H9 (cell line): Measurements from ENCODE around the gene TMEM44. TPM values are rescaled to one million over a fixed set of nuclear protein-coding genes. Genes with fewer than 3 reads are reported as not detected.

Source experiments
- DNase-seq: peaks from one replicate; pipeline ENCODE4 v3.0.0-alpha.2; 2017
- H2AFZ ChIP-seq: one replicate; pipeline ENCODE4 v1.6.1; 2013; ENCODE audit warnings: mild to moderate bottlenecking, low read length, control low read depth, moderate library complexity
- H2AK5ac ChIP-seq: 2 replicates; pipeline ENCODE4 v1.6.1; 2013; ENCODE audit warnings: low read length, control low read depth, mixed read lengths; ENCODE audit not compliant: insufficient read length
- H2BK120ac ChIP-seq: one replicate; pipeline ENCODE4 v1.6.1; 2013; ENCODE audit warnings: low read depth, mild to moderate bottlenecking, low read length, control low read depth, inconsistent platforms; ENCODE audit not compliant: poor library complexity, severe bottlenecking
- H2BK12ac ChIP-seq: 2 replicates; pipeline ENCODE4 v1.6.1; 2013; ENCODE audit warnings: low read length, control low read depth, mixed read lengths, low read depth; ENCODE audit not compliant: insufficient read length
- H2BK15ac ChIP-seq: 2 replicates; pipeline ENCODE4 v1.6.1; 2013; ENCODE audit warnings: low read depth, low read length, control low read depth
- H2BK20ac ChIP-seq: one replicate; pipeline ENCODE4 v1.6.1; 2013; ENCODE audit warnings: low read depth, mild to moderate bottlenecking, low read length, control low read depth, inconsistent platforms; ENCODE audit not compliant: poor library complexity, severe bottlenecking
- H2BK5ac ChIP-seq: 2 replicates; pipeline ENCODE4 v1.6.1; 2013; ENCODE audit warnings: low read length, control low read depth, mixed read lengths; ENCODE audit not compliant: insufficient read length
- H3K14ac ChIP-seq: 2 replicates; pipeline ENCODE4 v1.6.1; 2013; ENCODE audit warnings: low read length, control low read depth; ENCODE audit not compliant: insufficient read depth
- H3K18ac ChIP-seq: 2 replicates; pipeline ENCODE4 v1.6.1; 2013; ENCODE audit warnings: low read depth, mild to moderate bottlenecking, mixed read lengths, low read length, control low read depth; ENCODE audit not compliant: insufficient read length
- H3K23ac ChIP-seq: 2 replicates; pipeline ENCODE4 v1.6.1; 2013; ENCODE audit warnings: low read length, control low read depth, mixed read lengths, low read depth; ENCODE audit not compliant: insufficient read length
- H3K23me2 ChIP-seq: 2 replicates; pipeline ENCODE4 v1.6.1; 2013; ENCODE audit warnings: low read depth, mild to moderate bottlenecking, mixed read lengths, low read length, control low read depth; ENCODE audit not compliant: insufficient read length, poor library complexity, severe bottlenecking
- H3K27ac ChIP-seq: 2 replicates; pipeline ENCODE4 v1.5.1; 2013; ENCODE audit warnings: low read length, control low read depth, mixed read lengths, low read depth; ENCODE audit not compliant: insufficient read length
- H3K27me3 ChIP-seq: 2 replicates; pipeline ENCODE4 v1.6.1; 2013; ENCODE audit warnings: low read length, control low read depth, inconsistent platforms; ENCODE audit not compliant: insufficient read depth
- H3K4ac ChIP-seq: 2 replicates; pipeline ENCODE4 v1.6.1; 2013; ENCODE audit warnings: low read depth, mild to moderate bottlenecking, control low read depth, inconsistent platforms, low read length, moderate library complexity
- H3K4me1 ChIP-seq: 2 replicates; pipeline ENCODE4 v1.6.1; 2013; ENCODE audit warnings: low read length, control low read depth, inconsistent platforms; ENCODE audit not compliant: insufficient read depth
- H3K4me2 ChIP-seq: 2 replicates; pipeline ENCODE4 v1.6.1; 2013; ENCODE audit warnings: low read length, control low read depth, mixed read lengths; ENCODE audit not compliant: insufficient read length, insufficient read depth
- H3K56ac ChIP-seq: 2 replicates; pipeline ENCODE4 v1.6.1; 2013; ENCODE audit warnings: low read depth, mild to moderate bottlenecking, mixed read lengths, low read length, control low read depth; ENCODE audit not compliant: insufficient read length
- H3K79me1 ChIP-seq: 2 replicates; pipeline ENCODE4 v1.6.1; 2013; ENCODE audit warnings: low read depth, mild to moderate bottlenecking, moderate library complexity, low read length, control low read depth, inconsistent platforms; ENCODE audit not compliant: insufficient read depth, poor library complexity, severe bottlenecking
- H3K79me2 ChIP-seq: 2 replicates; pipeline ENCODE4 v1.6.1; 2013; ENCODE audit warnings: low read length, control low read depth, inconsistent platforms; ENCODE audit not compliant: insufficient read depth
- H3K9ac ChIP-seq: 2 replicates; pipeline ENCODE4 v1.6.1; 2013; ENCODE audit warnings: low read length, control low read depth, mixed read lengths; ENCODE audit not compliant: insufficient read length; ENCODE audit errors: extremely low read depth
- H3K9me3 ChIP-seq: one replicate; pipeline ENCODE4 v1.6.1; 2013; ENCODE audit warnings: low read depth, low read length, inconsistent platforms; ENCODE audit not compliant: control insufficient read depth
- H3T11ph ChIP-seq: one replicate; pipeline ENCODE4 v1.6.1; 2013; ENCODE audit warnings: mild to moderate bottlenecking, low read length, control low read depth, inconsistent platforms
- H4K20me1 ChIP-seq: one replicate; pipeline ENCODE4 v1.6.1; 2013; ENCODE audit not compliant: control insufficient read depth, insufficient read length, insufficient read depth
- H4K5ac ChIP-seq: 2 replicates; pipeline ENCODE4 v1.6.1; 2013; ENCODE audit warnings: low read depth, mild to moderate bottlenecking, mixed read lengths, low read length, control low read depth; ENCODE audit not compliant: insufficient read length
- H4K8ac ChIP-seq: replicated peaks from 2 replicates; pipeline ENCODE4 v1.6.1; 2013; ENCODE audit warnings: low read length, control low read depth, mixed read lengths, low read depth; ENCODE audit not compliant: insufficient read length
- H4K91ac ChIP-seq: 2 replicates; pipeline ENCODE4 v1.6.1; 2013; ENCODE audit warnings: low read depth, mild to moderate bottlenecking, moderate library complexity, mixed read lengths, low read length, control low read depth; ENCODE audit not compliant: insufficient read length
- H3K27ac Mint-ChIP-seq, 3 experiments: 2 replicates in 2 of 3; 3 replicates in 1 of 3; pipeline ENCODE4 v1.8.0; 2020 to 2021; ENCODE audit warnings: mixed read lengths in 3 of 3, mild to moderate bottlenecking in 1 of 3, moderate library complexity in 1 of 3
- H3K27me3 Mint-ChIP-seq: 2 replicates; pipeline ENCODE4 v1.8.0; 2021; ENCODE audit warnings: low read depth, mild to moderate bottlenecking, moderate library complexity, mixed read lengths
- H3K36me3 Mint-ChIP-seq, 3 experiments: 2 replicates in 2 of 3; 3 replicates in 1 of 3; pipeline ENCODE4 v1.8.0; 2020 to 2021; ENCODE audit warnings: low read depth in 3 of 3, mixed read lengths in 3 of 3; ENCODE audit not compliant: insufficient read depth in 1 of 3
- H3K4me1 Mint-ChIP-seq, 2 experiments: 2 replicates each; pipeline ENCODE4 v1.8.0; 2020; ENCODE audit warnings: mixed read lengths in 2 of 2
- H3K4me3 Mint-ChIP-seq, 2 experiments: 2 replicates in 1 of 2; 3 replicates in 1 of 2; pipeline ENCODE4 v1.8.0; 2020 to 2021; ENCODE audit warnings: mild to moderate bottlenecking in 2 of 2, mixed read lengths in 2 of 2, moderate library complexity in 1 of 2
- H3K9me3 Mint-ChIP-seq, 2 experiments: 2 replicates in 1 of 2; 3 replicates in 1 of 2; pipeline ENCODE4 v1.8.0; 2020; ENCODE audit warnings: mild to moderate bottlenecking in 2 of 2, mixed read lengths in 2 of 2, moderate library complexity in 1 of 2
- CTCF ChIP-seq: fragments of 200-600 bp; sonication (generic); conservative IDR thresholded peaks from 3 replicates; pipeline ENCODE4 v1.8.0; 2021; ENCODE audit warnings: antibody characterized with exemption, mild to moderate bottlenecking
- WGBS: extraction: QIAGEN DNeasy Blood & Tissue Kit; methylation state at CpG from one replicate; pipeline ENCODE4 v1.1.7; 2013; ENCODE audit warnings: missing lambda C conversion rate, low lambda C conversion rate, mixed read lengths; ENCODE audit not compliant: insufficient read length; ENCODE audit errors: extremely low coverage; 5-methylcytosine and 5-hydroxymethylcytosine counted together
- total RNA-seq: library from RNA; stranded (reverse); gene quantifications from 2 replicates; pipeline ENCODE4 v1.2.1, GENCODE V29; 2021

Gene TMEM44
- total RNA-seq, 1 experiment from 2014 or later, result 19.8 TPM

GRCh38 chr3:194622621-194623340, 10.4 kb downstream of the TMEM44 start:
- no peak overlapping the region for H2AK5ac ChIP-seq
- no peaks in the 10 kb centered on the region for H3K23me2 ChIP-seq
- no peaks in the 10 kb centered on the region for H3K79me2 ChIP-seq
- no CpG with 5 or more reads among the region's 26 CpGs for WGBS
- H3K9me3 ChIP-seq, result no peaks in the 10 kb centered on the region
- no peak overlapping the region for H3K27ac ChIP-seq
- H4K20me1 ChIP-seq, result no peaks in the 10 kb centered on the region
- H3T11ph ChIP-seq, result no peak overlapping the region
- H3K79me1 ChIP-seq, result no peaks in the 10 kb centered on the region
- no peak overlapping the region for H4K5ac ChIP-seq
- no peak overlapping the region for H3K23ac ChIP-seq
- Mint-ChIP-seq H3K27me3 (no peaks in the 10 kb centered on the region), H3K9me3 (no peaks in the 10 kb centered on the region), H3K4me3 (no peak overlapping the region), H3K4me1 (peaks cover 1% of the 10 kb centered on the region in 2 experiments; a peak in 1 of 4 replicates), H3K36me3 (peaks cover 17 to 38% (median 36%) of the 10 kb centered on the region in 3 experiments), H3K27ac (peak overlapping the region; percentile 30 to 66 (median 46); a peak in 2 of 7 replicates)
- no peak overlapping the region for H2BK15ac ChIP-seq
- no peak overlapping the region for H4K91ac ChIP-seq
- H2BK20ac ChIP-seq, result no peak overlapping the region
- H3K4ac ChIP-seq, result no peak overlapping the region
- no peaks in the 10 kb centered on the region for H3K4me1 ChIP-seq
- no peak overlapping the region for H2AFZ ChIP-seq
- no peak for TF ChIP-seq CTCF
- no peak overlapping the region for H3K14ac ChIP-seq
- no peak overlapping the region for H2BK120ac ChIP-seq
- no peak overlapping the region for H4K8ac ChIP-seq
- H3K18ac ChIP-seq, result no peak overlapping the region
- no peak overlapping the region for H3K4me2 ChIP-seq
- no peak overlapping the region for H2BK12ac ChIP-seq
- no peak overlapping the region for H3K56ac ChIP-seq
- no peak overlapping the region for H2BK5ac ChIP-seq
- DNase-seq, result no peak
- no peaks in the 10 kb centered on the region for H3K27me3 ChIP-seq
- no peak overlapping the region for H3K9ac ChIP-seq
